HK-2 (cell line): ENCODE results near the gene RSBN1.
A peak's percentile ranks its signal among the peaks of the same experiment; 100 is the strongest.
"Not testable (repeated sequence)": the region's sequence is repeated elsewhere in the genome, so short reads cannot be mapped to it uniquely, and the experiment has no call there.

ENCODE experiments used
- DNase-seq: peaks from one replicate; pipeline ENCODE4 v3.0.0-alpha.2; 2018; ENCODE audit not compliant: unreplicated experiment

The RSBN1 gene

DNA sequence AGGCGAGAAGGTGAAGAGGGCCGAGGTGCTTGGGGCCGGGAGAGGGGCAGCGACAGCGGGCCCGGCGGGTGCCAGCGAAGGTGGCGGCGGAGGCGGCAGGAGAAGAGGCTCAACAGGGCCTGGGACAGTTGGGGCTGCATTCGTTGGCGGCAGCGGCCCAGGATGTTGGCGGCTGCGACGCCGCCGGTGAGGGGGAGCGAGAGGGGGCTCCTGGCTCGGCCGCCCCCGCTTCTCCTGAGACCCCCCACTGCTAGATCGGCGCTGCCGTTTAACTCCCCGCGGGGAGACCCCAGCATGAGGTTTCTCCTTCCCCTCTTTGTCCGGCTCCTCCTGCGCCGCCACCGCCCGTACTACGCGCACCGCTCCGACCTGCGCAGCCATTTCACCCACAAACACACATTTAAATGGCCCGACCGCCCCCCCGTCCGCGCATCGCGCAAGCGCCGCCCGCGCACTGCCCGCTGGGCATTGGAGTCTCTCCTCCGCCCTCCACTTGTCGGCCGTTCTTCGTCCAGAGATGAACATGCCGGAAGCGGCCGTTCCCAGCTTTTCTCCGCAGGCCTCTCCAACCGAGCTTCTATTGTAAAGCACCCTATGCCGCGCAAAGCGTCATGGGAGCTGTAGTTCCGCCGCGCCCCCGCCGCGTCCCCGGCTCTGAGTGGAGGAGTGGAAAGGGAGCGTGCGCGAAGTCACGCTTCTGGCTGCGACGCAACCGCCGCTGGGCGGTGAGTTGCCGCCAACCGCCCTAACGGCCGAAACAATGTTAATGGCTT is at the start of gene RSBN1:
RSBN1 (minus strand) TSS at position 589 of the 773 bp plus-strand sequence; CDS start at position 525, 64 bp downstream.
- peak; percentile 99 for DNase-seq

DNA sequence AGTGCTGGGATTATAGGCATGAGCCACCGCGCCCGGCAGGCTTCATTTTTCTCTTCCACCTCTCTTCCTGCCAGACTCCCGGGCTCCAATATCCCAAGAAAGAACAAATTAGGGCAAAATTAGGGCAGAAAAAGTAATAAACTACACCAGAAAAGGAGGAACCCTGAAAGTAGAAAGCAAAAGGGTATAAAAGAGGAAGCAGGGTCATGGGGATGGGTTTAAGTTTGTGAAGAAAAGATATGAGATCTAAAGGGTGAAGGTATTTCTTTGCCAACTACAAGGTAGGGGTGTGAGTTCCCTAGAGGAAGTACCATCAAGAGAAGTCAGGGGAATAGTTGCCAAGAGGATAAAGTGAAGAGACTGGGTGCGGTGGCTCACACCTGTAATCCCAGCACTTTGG is 49.4 kb upstream of the RSBN1 start:
- no peak for DNase-seq

DNA sequence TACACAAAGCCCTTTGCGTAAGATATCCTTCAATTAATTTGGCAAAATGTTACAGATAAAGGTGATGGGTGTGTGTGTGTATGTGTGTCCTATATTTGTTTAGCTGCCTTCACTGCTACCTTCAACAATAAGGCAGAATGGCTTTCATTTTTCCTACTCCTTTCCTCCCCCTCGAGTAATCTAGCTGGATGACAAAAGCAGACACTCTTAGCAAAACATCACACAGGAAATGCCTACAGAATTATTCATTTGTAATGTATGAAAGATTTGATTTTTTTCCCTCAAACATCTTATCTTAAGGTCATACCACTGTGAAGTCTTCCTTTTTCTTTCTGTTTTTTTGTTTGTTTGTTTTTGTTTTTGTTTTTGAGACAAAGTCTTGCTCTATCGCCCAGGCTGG is 48.6 kb upstream of the RSBN1 start:
- no peak for DNase-seq

DNA sequence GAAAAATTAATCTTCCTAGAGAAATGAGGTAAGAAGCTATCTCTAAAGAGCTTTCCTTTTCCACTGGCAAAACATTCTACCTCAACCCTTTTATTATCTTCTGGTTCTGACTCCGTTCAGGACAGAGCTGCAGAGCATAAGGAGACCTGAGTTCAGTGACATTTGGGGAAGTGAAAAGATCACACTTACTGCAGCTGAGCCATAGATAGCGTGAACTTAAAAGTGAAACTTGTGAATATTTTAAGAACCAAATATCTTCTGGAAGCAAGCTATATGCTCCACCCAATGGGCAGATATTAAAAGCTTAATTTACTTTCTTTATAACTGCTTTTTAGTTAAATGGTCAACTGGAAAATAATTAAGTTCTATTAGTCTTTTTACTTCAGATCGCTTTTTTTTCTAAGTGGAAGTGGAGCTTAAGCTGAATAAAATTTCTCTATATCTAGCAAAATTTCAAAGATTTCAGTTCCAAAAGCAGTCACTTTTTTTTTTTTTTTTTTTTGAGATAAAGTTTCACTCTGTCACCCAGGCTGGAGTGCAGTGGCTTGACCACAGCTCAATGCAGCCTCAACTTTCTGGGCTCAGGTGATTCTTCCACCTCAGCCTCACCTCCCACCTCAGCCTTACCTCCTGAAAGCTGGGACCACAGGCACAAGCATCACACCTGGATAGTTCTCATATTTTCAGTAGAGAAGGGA is 47.4 kb upstream of the RSBN1 start:
- DNase-seq, result no peak

DNA sequence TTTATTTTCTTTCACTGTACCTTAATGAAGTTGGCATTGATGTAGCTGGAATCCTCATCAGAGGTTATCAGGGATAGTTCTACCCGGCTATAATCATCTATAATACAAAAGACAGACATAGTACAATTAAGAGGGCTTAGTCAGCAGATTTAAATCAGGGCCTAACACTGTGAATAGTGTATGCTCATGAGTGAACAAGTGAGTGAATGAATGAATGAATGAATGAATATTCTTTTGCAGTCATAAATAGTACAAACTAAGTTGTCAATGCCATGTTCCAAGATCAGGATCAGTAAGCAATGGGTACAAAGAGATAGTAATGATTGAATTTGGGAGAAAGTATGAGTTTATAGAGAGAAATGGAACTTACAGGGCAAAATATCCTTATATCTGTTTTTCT is 46.7 kb upstream of the RSBN1 start:
- DNase-seq, result no peak

DNA sequence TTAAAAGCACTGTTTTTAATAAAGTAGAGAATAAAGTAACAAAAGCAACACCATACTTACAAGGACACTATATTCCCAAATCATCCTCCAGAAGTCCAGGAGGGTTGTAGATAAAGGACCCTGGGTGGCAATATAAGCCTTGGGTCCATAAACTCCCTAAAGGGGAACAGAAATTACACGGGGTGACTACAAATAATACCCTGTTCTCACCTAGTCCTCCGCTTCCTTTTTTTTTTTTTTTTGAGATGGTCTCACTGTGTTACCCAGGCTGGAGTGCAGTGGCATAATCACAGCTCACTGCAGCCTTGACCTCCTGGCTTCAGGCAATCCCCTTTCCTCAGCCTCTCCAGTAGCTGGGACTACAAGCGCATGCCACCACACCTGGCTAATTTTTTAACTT is 46.1 kb upstream of the RSBN1 start:
- no peak for DNase-seq

DNA sequence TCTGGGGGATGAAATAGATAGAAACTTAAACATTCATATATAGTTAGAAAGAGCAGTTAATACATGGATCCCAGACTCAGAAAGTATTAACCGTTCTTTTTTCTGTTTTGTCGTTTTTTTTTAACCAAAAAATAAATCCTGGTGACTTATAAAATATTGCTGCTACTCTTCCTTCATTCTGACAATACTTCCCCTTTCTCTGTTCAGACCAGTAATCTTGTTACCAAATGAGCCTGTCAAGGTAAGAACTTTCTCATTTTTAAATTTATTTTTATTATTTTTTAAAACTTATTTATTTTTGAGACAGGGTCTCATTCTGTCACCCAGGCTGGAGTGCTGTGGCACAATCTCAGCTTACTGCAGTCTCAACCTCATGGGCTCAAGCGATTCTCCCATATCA is 45.5 kb upstream of the RSBN1 start:
- DNase-seq, result no peak

DNA sequence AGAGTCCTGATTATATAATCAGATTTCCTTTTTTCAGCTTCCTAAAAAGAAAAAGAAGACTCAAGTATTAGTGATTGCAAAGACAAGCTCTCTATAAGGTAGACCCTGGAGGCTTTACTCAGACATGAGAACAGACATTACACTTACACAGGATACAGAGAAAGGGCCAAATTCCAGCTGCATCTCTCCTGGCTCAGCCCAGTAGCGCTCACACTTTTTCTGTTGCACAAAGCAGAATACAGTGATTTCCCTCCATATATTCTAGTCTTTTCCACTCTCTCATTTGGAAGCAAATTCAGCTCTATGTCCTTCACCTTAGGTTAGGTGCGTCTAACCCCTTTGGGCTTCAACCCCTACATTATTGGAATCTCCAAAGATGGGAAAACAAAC is 44.1 kb upstream of the RSBN1 start:
- DNase-seq, result no peak

DNA sequence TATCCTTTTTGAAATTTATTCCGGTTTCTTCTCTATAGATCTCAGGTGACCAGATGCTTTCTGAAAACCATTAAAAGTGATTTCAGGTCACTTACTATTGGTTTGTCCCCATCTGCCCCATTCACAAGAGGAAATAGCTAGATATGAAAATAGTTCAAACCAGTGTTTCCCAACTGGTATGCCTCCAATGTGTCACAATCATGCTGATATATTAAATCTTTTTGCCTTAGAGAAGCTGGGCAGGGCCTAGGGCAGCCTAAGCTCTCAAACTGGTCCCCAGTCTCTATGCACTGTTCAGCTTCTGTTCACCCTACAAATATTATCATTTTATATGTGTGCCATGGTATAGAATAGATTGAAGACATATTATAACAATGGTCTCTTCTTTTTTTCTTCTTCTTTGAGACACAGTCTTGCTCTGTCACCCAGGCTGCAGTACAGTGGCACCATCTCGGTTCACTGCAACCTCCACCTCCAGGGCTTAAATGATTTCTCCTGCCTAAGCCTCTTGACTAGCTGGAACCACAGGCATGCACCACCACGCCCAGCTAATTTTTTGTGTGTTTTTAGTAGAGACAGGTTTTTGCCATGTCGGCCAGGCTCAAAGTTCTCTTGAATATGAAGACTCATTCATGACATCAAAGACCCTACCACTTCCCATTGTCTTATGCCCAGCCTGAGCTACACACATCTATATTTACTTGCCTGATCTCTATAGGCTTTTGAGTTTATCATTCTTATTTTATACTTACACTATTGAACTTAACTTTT is 43.5 kb upstream of the RSBN1 start:
- DNase-seq, result no peak

DNA sequence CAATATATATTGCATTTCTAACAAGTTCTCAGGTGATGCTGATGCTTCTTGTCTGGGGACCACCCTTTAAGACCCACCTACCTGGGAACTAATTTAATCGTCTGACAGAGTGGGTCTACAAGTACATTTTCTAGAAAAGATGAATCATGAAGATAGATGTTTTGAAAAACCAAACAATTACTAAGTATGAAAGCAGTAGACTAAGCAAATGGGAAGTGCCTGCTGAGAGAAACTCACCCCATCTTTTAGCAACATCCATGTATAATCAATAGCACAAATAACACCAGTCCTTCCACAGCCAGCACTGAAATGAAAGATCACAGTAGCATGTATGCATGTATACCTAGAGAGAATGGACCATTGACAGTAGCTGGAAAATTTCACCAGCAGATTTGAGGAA is 42.0 kb upstream of the RSBN1 start:
- DNase-seq, result no peak

DNA sequence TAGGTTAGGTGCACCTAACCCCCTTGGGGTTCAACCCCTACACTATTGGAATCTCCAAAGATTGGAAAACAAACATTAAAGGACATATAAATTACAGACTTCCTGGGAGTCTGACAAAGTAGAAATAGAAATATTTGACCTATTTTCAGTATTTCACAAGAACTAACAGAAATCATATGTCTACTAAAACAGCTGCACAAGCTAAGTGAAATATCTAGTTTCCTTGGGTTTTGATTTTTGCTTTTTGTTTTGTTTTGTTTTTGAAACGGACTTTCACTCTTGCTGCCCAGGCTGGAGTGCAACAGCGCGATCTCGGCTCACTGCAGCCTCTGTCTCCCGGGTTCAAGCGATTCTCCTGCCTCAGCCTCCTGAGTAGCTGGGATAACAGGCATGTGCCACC is 40.4 kb upstream of the RSBN1 start:
- DNase-seq, result not testable (repeated sequence)

DNA sequence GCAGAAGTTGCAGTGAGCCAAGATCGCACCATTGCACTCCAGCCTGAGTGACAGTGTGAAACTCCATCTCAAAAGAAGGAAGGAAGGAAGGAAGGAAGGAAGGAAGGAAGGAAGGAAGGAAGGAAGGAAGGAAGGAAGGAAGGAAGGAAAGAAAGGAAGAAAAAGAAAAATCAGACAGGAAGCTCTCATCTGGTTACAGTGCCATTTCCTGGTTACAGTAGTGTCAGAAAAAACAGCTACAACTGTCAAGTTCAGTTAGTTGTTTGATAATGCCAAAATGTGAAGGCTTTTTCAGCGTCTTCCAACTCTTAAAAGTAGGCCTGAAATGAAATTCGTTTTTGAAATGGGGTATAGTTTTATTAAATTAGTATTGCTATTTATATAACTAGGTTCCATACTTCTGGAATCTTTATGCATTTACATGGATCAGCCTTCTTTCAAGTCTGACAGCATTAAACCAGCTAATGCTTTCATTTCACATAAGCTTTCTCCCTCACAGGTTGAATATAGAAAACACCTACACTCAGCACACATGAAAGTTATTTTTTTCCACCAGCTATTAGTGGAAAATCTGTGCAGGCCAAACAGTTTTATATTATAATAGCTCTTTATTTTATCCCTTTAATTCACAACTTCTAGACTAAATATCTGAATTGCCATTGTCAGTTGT is 38.0 kb upstream of the RSBN1 start:
- DNase-seq, result no peak

DNA sequence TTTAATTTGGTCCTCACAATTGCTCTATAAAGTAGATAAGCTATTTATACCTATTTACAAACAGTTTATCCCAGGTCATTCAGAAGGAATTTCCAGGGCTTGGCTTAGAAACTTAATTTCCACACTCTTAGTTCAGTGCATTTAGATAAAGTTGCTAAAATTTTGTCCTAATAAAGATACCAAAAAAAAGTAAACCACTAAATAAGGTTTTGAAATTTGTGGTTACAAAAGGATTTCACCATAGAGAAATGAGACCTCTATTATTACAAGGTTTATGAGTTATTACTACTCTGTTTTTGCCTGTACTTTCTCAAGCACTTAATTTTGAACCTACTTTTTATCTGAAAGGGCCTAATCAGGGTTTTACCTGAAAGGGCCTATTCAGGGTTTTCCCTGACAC is 36.8 kb upstream of the RSBN1 start:
- DNase-seq, result no peak

DNA sequence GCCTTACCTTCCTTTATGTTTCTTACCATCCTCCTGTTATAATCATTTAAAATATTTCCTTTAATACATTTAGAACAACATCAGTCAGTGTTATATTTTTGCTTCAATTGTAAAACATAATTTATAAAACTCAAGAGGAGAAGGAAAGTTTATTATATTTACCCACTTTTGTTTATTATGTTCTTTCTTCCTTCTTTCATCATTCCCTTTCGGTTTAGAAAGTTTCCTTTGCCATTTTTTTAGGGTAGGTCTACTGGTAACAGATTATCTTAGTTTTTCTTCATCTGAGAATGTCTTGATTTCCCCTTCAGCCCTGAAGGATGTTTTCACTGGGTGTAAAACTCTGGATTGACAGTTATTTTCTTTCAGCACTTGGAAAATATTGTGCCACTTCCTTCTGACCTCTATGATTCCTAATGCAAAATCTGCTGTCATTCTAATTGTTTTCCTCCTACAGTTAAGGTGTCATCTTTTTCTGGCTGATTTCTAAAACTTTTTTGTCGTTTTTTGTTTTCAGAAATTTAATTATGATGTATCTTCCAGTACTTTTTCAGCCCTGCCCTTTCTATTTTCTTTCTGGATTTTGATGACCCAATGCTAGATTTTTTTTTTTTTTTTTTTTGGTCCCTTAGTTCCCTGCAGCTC is 34.2 kb upstream of the RSBN1 start:
- no peak for DNase-seq

DNA sequence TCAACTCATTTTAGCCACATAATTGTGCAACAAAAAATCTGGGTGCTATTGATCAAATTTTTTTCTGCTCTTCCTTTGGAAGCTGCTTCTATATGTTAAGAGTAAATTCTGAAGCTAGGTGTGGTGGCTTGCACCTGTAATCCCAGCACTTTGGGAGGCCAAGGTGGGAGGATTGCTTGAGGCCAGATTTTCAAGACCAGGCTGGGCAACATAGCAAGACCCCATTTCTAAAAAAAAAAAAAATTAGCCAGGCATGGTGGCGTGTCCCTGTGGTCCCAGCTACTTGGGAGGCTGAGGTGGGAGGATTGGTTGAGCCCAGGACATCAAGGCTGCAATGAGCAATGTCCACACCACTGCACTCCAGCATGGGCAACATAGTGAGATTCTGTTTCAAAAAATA is 24.3 kb upstream of the RSBN1 start:
- DNase-seq, result no peak

DNA sequence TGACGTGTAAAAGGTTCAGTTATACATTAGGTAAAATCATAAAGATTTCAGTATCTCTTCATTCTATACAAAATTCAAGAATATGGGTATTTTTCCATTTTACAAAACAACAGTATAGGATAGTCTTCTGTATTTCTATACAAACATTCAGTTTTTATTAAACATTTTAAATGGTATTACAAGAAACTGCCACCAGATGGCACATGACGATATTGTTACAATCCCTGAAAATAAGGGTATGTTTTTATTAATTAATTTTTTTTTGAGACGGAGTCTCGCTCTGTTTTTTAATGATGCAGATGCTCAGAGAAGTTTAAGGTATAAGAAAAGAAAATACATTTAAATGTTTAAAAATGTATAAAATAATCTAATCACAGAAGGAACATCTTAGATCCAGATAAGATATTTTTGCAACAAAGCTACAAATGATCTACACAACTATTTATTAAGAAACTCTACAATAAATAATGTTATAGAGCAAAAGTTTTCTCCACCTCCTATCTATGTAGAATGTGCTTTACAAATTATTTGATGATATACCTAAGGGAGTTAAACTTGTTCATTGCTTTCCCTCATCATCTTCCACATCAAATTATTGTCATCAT is 23.5 kb upstream of the RSBN1 start:
- DNase-seq, result no peak

DNA sequence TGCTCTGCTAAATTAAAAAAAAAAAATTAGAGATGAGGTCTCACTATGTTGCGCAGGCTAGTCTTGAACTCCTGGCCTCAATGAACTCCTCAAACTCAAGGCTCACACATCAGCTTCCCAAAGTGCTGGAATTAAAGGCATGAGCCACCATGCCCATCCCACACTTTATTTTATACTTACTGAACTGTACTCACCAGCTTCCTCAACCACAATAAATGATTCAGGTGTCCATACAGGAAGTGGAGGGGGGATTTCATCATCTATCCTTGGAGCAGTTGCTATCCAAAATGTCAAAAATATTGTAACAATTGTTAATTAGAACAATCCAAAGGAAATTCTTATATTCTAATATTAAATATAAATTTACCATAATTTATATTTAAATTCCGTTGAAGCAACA is 22.4 kb upstream of the RSBN1 start:
- DNase-seq, result no peak

DNA sequence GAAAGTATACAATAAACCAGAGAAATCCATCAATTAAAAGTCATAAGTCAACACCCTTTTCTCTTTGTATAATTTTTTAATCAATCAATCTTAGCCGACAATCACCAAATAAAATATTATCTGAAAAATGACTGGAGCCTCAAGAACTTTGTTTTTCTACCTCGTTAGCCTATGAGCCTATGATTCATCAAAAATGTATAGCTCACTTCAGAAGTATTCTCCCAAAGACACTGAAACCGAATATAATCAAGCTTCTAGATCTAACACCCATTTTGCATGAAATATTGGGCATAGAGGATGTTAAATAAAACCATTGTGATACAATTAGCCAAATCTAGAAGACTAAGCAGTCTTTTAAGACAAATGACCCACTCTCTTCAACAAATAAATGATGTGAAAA is 17.8 kb upstream of the RSBN1 start:
- DNase-seq, result no peak

DNA sequence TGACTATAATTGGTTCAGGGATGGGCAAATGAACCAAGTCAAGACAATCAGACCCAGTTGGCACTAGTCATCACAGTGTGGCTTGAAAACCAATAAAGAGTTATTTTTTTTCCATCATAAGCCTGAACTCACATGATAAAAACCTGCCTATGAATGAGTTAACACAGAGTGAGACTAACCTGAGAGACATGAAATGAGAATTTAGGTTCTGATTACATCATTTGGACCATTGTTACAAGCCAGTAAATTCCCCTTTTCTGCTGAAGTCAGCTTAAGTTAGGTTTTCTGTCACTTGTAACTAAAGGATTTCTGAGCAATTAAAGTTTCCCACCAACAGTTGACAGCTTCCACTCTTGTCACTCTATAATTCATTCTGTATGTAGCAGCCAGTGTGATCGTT is 9.6 kb upstream of the RSBN1 start:
- no peak for DNase-seq

DNA sequence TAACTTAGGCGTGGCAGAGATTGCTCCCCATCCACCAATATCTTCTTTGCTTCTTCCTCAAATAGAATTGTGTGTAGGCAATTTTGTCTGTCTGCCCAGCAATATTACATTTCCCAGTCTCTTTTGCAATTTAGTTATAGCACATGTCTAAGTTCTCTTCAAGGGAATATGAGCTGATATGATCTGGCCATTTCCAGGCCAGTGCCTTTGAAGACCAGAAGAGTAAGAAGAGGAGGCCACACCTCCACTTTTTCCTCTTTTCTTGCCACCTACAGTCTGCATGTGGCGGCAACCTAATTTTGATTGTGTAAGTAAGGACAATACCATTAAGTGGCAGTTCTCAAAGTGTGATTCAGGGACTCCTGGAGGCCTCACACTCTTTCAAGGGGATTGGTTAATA is 6.3 kb upstream of the RSBN1 start:
- DNase-seq, result no peak

DNA sequence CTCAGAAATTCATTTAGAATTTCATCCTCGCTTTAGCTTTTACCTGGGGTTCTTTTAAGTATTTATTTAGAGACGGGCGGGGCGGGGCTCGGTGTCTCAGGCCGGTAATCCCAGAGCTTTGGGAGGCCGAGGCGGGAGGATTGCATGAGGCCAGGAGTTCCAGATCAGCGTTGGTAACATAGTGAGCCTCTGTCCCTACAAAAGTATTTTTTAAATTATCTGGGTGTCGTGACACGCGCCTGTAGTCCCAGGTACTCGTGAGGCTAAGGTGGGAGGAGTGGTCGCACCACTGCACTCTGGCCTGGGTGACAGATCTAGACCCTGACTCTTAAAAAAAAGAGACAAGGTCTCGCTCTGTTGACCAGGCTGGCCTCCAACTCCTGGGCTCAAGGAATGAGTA is 942 bp upstream of the RSBN1 start:
- no peak for DNase-seq
